Endodermal cell (in vitro differentiated cells): Measurements from ENCODE around the gene WDFY2. TPM values are rescaled to one million over a fixed set of nuclear protein-coding genes. Genes with fewer than 3 reads are reported as not detected.
A peak's percentile ranks its signal among the peaks of the same experiment; 100 is the strongest.

Experiments used
- DNase-seq: peaks from one replicate; pipeline ENCODE4 v3.0.0-alpha.2; 2017
- H3K27ac ChIP-seq: 2 replicates; pipeline ENCODE4 v1.5.1; 2013; ENCODE audit warnings: mild to moderate bottlenecking, low read depth, low read length, moderate library complexity
- H3K27me3 ChIP-seq: 2 replicates; pipeline ENCODE4 v1.6.1; 2013; ENCODE audit warnings: mild to moderate bottlenecking, low read length, moderate library complexity; ENCODE audit not compliant: insufficient read depth, control insufficient read depth, poor library complexity, severe bottlenecking
- H3K36me3 ChIP-seq: 2 replicates; pipeline ENCODE4 v1.7.0; 2013; ENCODE audit warnings: mild to moderate bottlenecking, low read length, moderate library complexity; ENCODE audit not compliant: control insufficient read depth, insufficient read depth
- H3K4me1 ChIP-seq: one replicate; pipeline ENCODE4 v1.7.0; 2013; ENCODE audit warnings: low read length; ENCODE audit not compliant: control insufficient read depth, insufficient read depth
- H3K4me3 ChIP-seq: 2 replicates; pipeline ENCODE4 v1.5.1; 2013; ENCODE audit warnings: mild to moderate bottlenecking, low read length, moderate library complexity
- H3K9ac ChIP-seq: 2 replicates; pipeline ENCODE4 v1.6.1; 2013; ENCODE audit warnings: mild to moderate bottlenecking, low read length, moderate library complexity; ENCODE audit not compliant: poor library complexity, severe bottlenecking; ENCODE audit errors: extremely low read depth
- H3K9me3 ChIP-seq: 2 replicates; pipeline ENCODE4 v1.6.1; 2013; ENCODE audit warnings: mild to moderate bottlenecking, low read length, moderate library complexity; ENCODE audit not compliant: control insufficient read depth
- H3K27ac Mint-ChIP-seq: 2 replicates; pipeline ENCODE4 v1.8.0; 2020; ENCODE audit warnings: mixed read lengths
- H3K27me3 Mint-ChIP-seq: 2 replicates; pipeline ENCODE4 v1.8.0; 2021; ENCODE audit warnings: mild to moderate bottlenecking, mixed read lengths; ENCODE audit not compliant: insufficient read depth
- H3K36me3 Mint-ChIP-seq: 2 replicates; pipeline ENCODE4 v1.8.0; 2020; ENCODE audit warnings: low read depth, mixed read lengths
- H3K4me1 Mint-ChIP-seq: 2 replicates; pipeline ENCODE4 v1.8.0; 2020; ENCODE audit warnings: mixed read lengths
- H3K4me3 Mint-ChIP-seq: 2 replicates; pipeline ENCODE4 v1.8.0; 2020; ENCODE audit warnings: mild to moderate bottlenecking, moderate library complexity, mixed read lengths
- H3K9me3 Mint-ChIP-seq: 2 replicates; pipeline ENCODE4 v1.8.0; 2020; ENCODE audit warnings: mild to moderate bottlenecking, mixed read lengths
- WGBS, 2 experiments: methylation state at CpG; one replicate each; pipeline versions ENCODE4 v1.1.5 to v1.1.7; 2013; ENCODE audit warnings: missing lambda C conversion rate in 2 of 2, mixed read lengths in 1 of 2; ENCODE audit not compliant: insufficient coverage in 1 of 2, insufficient read length in 1 of 2; 5-methylcytosine and 5-hydroxymethylcytosine counted together
- total RNA-seq, 2 donors: library from RNA; stranded (reverse); fragmentation: NEBNext Ultra II Directional in 1 of 2; extraction: Animal tissue kit (Norgen Biotek cat#: 25700) in 1 of 2; gene quantifications; 2 replicates in 1 of 2; 3 replicates in 1 of 2; pipeline ENCODE4 v1.2.1, GENCODE V29; 2021
- TF ChIP-seq, protein P1 (sequence below): fragments of 200-600 bp; sonication (generic); conservative IDR thresholded peaks from 2 replicates; pipeline ENCODE4 v1.5.0; 2021; ENCODE audit warnings: antibody characterized with exemption, mild to moderate bottlenecking

WDFY2 gene
- total RNA-seq, 2 donors from 2014 or later, result 20.6 to 28.0 TPM

- Mint-ChIP-seq H3K4me1 (peaks cover 3% of the 10 kb centered on the region), H3K27me3 (no peaks in the 10 kb centered on the region), H3K4me3 (no peak overlapping the region), H3K9me3 (no peaks in the 10 kb centered on the region), H3K36me3 (peaks cover 18% of the 10 kb centered on the region), H3K27ac (no peak overlapping the region)
- 87 to 93% methylated on average over 8 of the region's 8 CpGs for WGBS, 2 experiments
- H3K27ac ChIP-seq, result no peak overlapping the region
- H3K4me3 ChIP-seq, result no peak overlapping the region
- DNase-seq, result peak; percentile 82
- no peaks in the 10 kb centered on the region for H3K27me3 ChIP-seq
- no peak overlapping the region for H3K9ac ChIP-seq
- peaks cover 9% of the 10 kb centered on the region for H3K36me3 ChIP-seq
- TF ChIP-seq, protein P1, sequence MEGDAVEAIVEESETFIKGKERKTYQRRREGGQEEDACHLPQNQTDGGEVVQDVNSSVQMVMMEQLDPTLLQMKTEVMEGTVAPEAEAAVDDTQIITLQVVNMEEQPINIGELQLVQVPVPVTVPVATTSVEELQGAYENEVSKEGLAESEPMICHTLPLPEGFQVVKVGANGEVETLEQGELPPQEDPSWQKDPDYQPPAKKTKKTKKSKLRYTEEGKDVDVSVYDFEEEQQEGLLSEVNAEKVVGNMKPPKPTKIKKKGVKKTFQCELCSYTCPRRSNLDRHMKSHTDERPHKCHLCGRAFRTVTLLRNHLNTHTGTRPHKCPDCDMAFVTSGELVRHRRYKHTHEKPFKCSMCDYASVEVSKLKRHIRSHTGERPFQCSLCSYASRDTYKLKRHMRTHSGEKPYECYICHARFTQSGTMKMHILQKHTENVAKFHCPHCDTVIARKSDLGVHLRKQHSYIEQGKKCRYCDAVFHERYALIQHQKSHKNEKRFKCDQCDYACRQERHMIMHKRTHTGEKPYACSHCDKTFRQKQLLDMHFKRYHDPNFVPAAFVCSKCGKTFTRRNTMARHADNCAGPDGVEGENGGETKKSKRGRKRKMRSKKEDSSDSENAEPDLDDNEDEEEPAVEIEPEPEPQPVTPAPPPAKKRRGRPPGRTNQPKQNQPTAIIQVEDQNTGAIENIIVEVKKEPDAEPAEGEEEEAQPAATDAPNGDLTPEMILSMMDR, result peak; percentile 67
- no peaks in the 10 kb centered on the region for H3K4me1 ChIP-seq
- H3K9me3 ChIP-seq, result no peaks in the 10 kb centered on the region
Measured at GRCh38 chr13:51767100-51767499, 182.8 kb downstream of the WDFY2 start.

- Histone ChIP-seq H3K9ac (no peak overlapping the region), H3K27me3 (no peaks in the 10 kb centered on the region), H3K4me1 (no peaks in the 10 kb centered on the region), H3K27ac (no peak overlapping the region), H3K36me3 (peaks cover 5% of the 10 kb centered on the region), H3K4me3 (no peak overlapping the region), H3K9me3 (no peaks in the 10 kb centered on the region)
- H3K27ac Mint-ChIP-seq, result no peak overlapping the region
- H3K4me3 Mint-ChIP-seq, result no peak overlapping the region
- DNase-seq, result peak; percentile 89
- 82 to 84% methylated on average over 13 to 15 of the region's 15 CpGs for WGBS, 2 experiments
- TF ChIP-seq, protein P1, result peak; percentile 82
- no peaks in the 10 kb centered on the region for H3K9me3 Mint-ChIP-seq
- H3K4me1 Mint-ChIP-seq, result peaks cover 3% of the 10 kb centered on the region
- no peaks in the 10 kb centered on the region for H3K27me3 Mint-ChIP-seq
- peaks cover 13% of the 10 kb centered on the region for H3K36me3 Mint-ChIP-seq
Measured at GRCh38 chr13:51768378-51768921, 184.2 kb downstream of the WDFY2 start.

GRCh38 chr13:51768976-51769375, 184.7 kb downstream of the WDFY2 start:
- Histone ChIP-seq H3K4me3 (no peak overlapping the region), H3K9ac (no peak overlapping the region), H3K27ac (no peak overlapping the region), H3K4me1 (no peaks in the 10 kb centered on the region), H3K36me3 (peaks cover 5% of the 10 kb centered on the region), H3K9me3 (no peaks in the 10 kb centered on the region), H3K27me3 (no peaks in the 10 kb centered on the region)
- no peaks in the 10 kb centered on the region for H3K27me3 Mint-ChIP-seq
- H3K4me1 Mint-ChIP-seq, result peaks cover 3% of the 10 kb centered on the region
- H3K27ac Mint-ChIP-seq, result no peak overlapping the region
- H3K9me3 Mint-ChIP-seq, result no peaks in the 10 kb centered on the region
- 92 to 95% methylated on average over 13 to 19 of the region's 19 CpGs for WGBS, 2 experiments
- no peak for DNase-seq
- TF ChIP-seq, protein P1, result no peak
- H3K4me3 Mint-ChIP-seq, result no peak overlapping the region
- H3K36me3 Mint-ChIP-seq, result peaks cover 13% of the 10 kb centered on the region
